ENCODE results near the gene UBD.

UBD gene

GRCh38 chr6:29597184-29597583 lies 37.7 kb upstream of the UBD start:
- TF ChIP-seq CTCF (IDR thresholded peaks at IDR 0.05; ENCODE audit: insufficient read depth, low read length) (no peak), GABPA (IDR thresholded peaks at IDR 0.05; ENCODE audit: low read depth) (no peak), SPI1 (IDR thresholded peaks at IDR 0.05; ENCODE audit: borderline replicate concordance, low read depth) (no peak), POLR2AphosphoS5 (IDR thresholded peaks at IDR 0.05; ENCODE audit: low read depth) (no peak), REST (IDR thresholded peaks at IDR 0.05; ENCODE audit: insufficient replicate concordance, low read depth) (no peak)
- no peak for DNase-seq (ENCODE audit: low read depth in 1 of 2, low spot score in 1 of 2)
- H3K27ac ChIP-seq (replicated peaks): no peak overlapping the region
- peaks cover 3% of the 10 kb centered on the region for H3K27me3 ChIP-seq (ENCODE audit: insufficient read depth, poor library complexity, severe bottlenecking)
- H3K4me3 ChIP-seq (replicated peaks; ENCODE audit: insufficient read depth, low read length): no peak overlapping the region

- no peak for TF ChIP-seq GABPA (IDR thresholded peaks at IDR 0.05; ENCODE audit: low read depth)
- no peak for TF ChIP-seq CTCF (IDR thresholded peaks at IDR 0.05; ENCODE audit: insufficient read depth, low read length)
- TF ChIP-seq POLR2AphosphoS5 (IDR thresholded peaks at IDR 0.05; ENCODE audit: low read depth): no peak
- TF ChIP-seq REST (IDR thresholded peaks at IDR 0.05; ENCODE audit: insufficient replicate concordance, low read depth): no peak
- TF ChIP-seq SPI1 (IDR thresholded peaks at IDR 0.05; ENCODE audit: borderline replicate concordance, low read depth): no peak
- no peak overlapping the region for H3K27ac ChIP-seq (replicated peaks)
- DNase-seq (ENCODE audit: low read depth in 1 of 2, low spot score in 1 of 2): no peak
- peaks cover 8% of the 10 kb centered on the region for H3K27me3 ChIP-seq (ENCODE audit: insufficient read depth, poor library complexity, severe bottlenecking)
- no peak overlapping the region for H3K4me3 ChIP-seq (replicated peaks; ENCODE audit: insufficient read depth, low read length)
Measured at GRCh38 chr6:29596381-29596900, 36.9 kb upstream of the UBD start.

GRCh38 chr6:29593199-29593855 lies 33.8 kb upstream of the UBD start:
- H3K27me3 ChIP-seq (ENCODE audit: insufficient read depth, poor library complexity, severe bottlenecking): peaks cover 6% of the 10 kb centered on the region
- H3K27ac ChIP-seq (replicated peaks): no peak overlapping the region
- no peak overlapping the region for H3K4me3 ChIP-seq (replicated peaks; ENCODE audit: insufficient read depth, low read length)
- DNase-seq (ENCODE audit: low read depth in 1 of 2, low spot score in 1 of 2): no peak
- TF ChIP-seq CTCF (IDR thresholded peaks at IDR 0.05; ENCODE audit: insufficient read depth, low read length): no peak
- TF ChIP-seq REST (IDR thresholded peaks at IDR 0.05; ENCODE audit: insufficient replicate concordance, low read depth): no peak
- TF ChIP-seq GABPA (IDR thresholded peaks at IDR 0.05; ENCODE audit: low read depth): no peak
- TF ChIP-seq SPI1 (IDR thresholded peaks at IDR 0.05; ENCODE audit: borderline replicate concordance, low read depth): no peak
- no peak for TF ChIP-seq POLR2AphosphoS5 (IDR thresholded peaks at IDR 0.05; ENCODE audit: low read depth)
